Upper lobe of left lung (tissue), 6 donors: ENCODE results near the gene DPH7. TPM values are rescaled to one million over a fixed set of nuclear protein-coding genes. Genes with fewer than 3 reads are reported as not detected.
"Not testable (repeated sequence)": the region's sequence is repeated elsewhere in the genome, so short reads cannot be mapped to it uniquely, and the experiment has no call there.

Experiments
- ATAC-seq, 2 donors: fragments of 200-7000 bp; cut with Tn5 transposase; one replicate each; pipeline ENCODE4 v1.9.1; 2022; ENCODE audit warnings: mild to moderate bottlenecking in 2 of 2, moderate library complexity in 2 of 2; ENCODE audit not compliant: low FRiP score in 2 of 2
- DNase-seq, 2 donors: peaks; one replicate each; pipeline ENCODE4 v3.0.0-alpha.2; 2019 to 2020
- H3K27ac ChIP-seq, 4 donors: fragments of 200-600 bp; sonication (generic); one replicate each; pipeline ENCODE4 v1.5.1; 2016 to 2019
- H3K27me3 ChIP-seq, 4 donors: fragments of 200-600 bp; sonication (generic); one replicate each; pipeline ENCODE4 v1.5.1; 2017 to 2019
- H3K36me3 ChIP-seq, 4 donors: fragments of 200-600 bp; sonication (generic); one replicate each; pipeline ENCODE4 v1.5.1; 2016 to 2019
- H3K4me1 ChIP-seq, 4 donors: fragments of 200-600 bp; sonication (generic); one replicate each; pipeline ENCODE4 v1.5.1; 2018 to 2019
- H3K4me3 ChIP-seq, 4 donors: fragments of 200-600 bp; sonication (generic); one replicate each; pipeline ENCODE4 v1.5.1; 2017 to 2019; ENCODE audit warnings: mild to moderate bottlenecking in 2 of 4, moderate library complexity in 1 of 4
- H3K9me3 ChIP-seq, 4 donors: fragments of 200-600 bp; sonication (generic); one replicate each; pipeline ENCODE4 v1.5.1; 2018 to 2019
- CTCF ChIP-seq, 6 experiments: fragments of 450-650 bp in 4 of 6; fragments of 200-600 bp in 2 of 6; sonication (generic) in 2 of 6; IDR thresholded peaks; one replicate each; pipeline ENCODE4 v1.5.1; 2016 to 2019; ENCODE audit warnings: antibody characterized with exemption in 6 of 6
- EP300 ChIP-seq, 4 donors: sonication (generic); formaldehyde crosslinking; IDR thresholded peaks; one replicate each; pipeline ENCODE4 v1.5.1; 2017; ENCODE audit warnings: antibody characterized with exemption in 4 of 4, control low read depth in 2 of 4
- POLR2A ChIP-seq, 4 donors: fragments of 450-650 bp; IDR thresholded peaks; one replicate each; pipeline ENCODE4 v1.5.1; 2016 to 2017; ENCODE audit warnings: antibody characterized with exemption in 4 of 4, mild to moderate bottlenecking in 2 of 4
- POLR2AphosphoS5 ChIP-seq, 2 donors: sonication (generic); formaldehyde crosslinking; IDR thresholded peaks; one replicate each; pipeline ENCODE4 v1.5.1; 2017; ENCODE audit warnings: antibody characterized with exemption in 2 of 2
- WGBS, 2 donors: methylation state at CpG; one replicate each; pipeline ENCODE4 v1.1.5; 2017 to 2018; 5-methylcytosine and 5-hydroxymethylcytosine counted together
- total RNA-seq, 6 donors: library from RNA; depleted of rRNA in 4 of 6; stranded (reverse); fragments of >200 nt in 4 of 6; gene quantifications; one replicate each; pipeline versions ENCODE4 v1.1.0 to v1.2.1, GENCODE V29; 2016 to 2021
- donor health status: DM: no; HTN: no; CAD: no; lungs with moderate emphysema.
- donor health status: DM: no; HTN: yes; CAD: no; lungs with severe emphysema.

DPH7 gene
- total RNA-seq, 6 donors from 2014 or later, result 25.5 to 115 (median 42.4) TPM

- no peaks in the 10 kb centered on the region for H3K27me3 ChIP-seq
- H3K4me3 ChIP-seq, result no peak overlapping the region
- no peak for ATAC-seq
- no peak for DNase-seq
- no peak overlapping the region for H3K27ac ChIP-seq
- no peaks in the 10 kb centered on the region for H3K4me1 ChIP-seq
- no peaks in the 10 kb centered on the region for H3K9me3 ChIP-seq
- TF ChIP-seq EP300 (IDR thresholded peaks at IDR 0.05), result no peak
- no peak for TF ChIP-seq POLR2A (IDR thresholded peaks at IDR 0.05)
- TF ChIP-seq CTCF (IDR thresholded peaks at IDR 0.05), result no peak
- WGBS, 2 donors, result 97 to 100% methylated on average over 5 of the region's 5 CpGs
- H3K36me3 ChIP-seq, result peaks cover 7 to 35% (median 26%) of the 10 kb centered on the region in 4 donors
Observed at GRCh38 chr9:137569609-137570203, 9.0 kb downstream of the DPH7 start.

- not testable (repeated sequence) for H3K9me3 ChIP-seq, H3K4me1 ChIP-seq, ATAC-seq, DNase-seq, H3K27ac ChIP-seq, H3K27me3 ChIP-seq, H3K4me3 ChIP-seq
- H3K36me3 ChIP-seq, result peaks cover 7 to 35% (median 27%) of the 10 kb centered on the region in 4 donors
- 83 to 86% methylated on average over 5 of the region's 5 CpGs for WGBS, 2 donors
Observed at GRCh38 chr9:137568445-137568844, 10.3 kb downstream of the DPH7 start.

GRCh38 chr9:137564817-137565411 lies 13.8 kb downstream of the DPH7 start:
- H3K4me1 ChIP-seq, result no peaks in the 10 kb centered on the region
- H3K4me3 ChIP-seq, result no peak overlapping the region
- H3K27ac ChIP-seq, result no peak overlapping the region
- ATAC-seq (no peak), DNase-seq (no peak)
- no peaks in the 10 kb centered on the region for H3K27me3 ChIP-seq
- WGBS, 2 donors, result 79 to 85% methylated on average over 9 to 15 of the region's 18 CpGs
- peaks cover 8 to 49% (median 27%) of the 10 kb centered on the region in 4 donors for H3K36me3 ChIP-seq
- TF ChIP-seq POLR2AphosphoS5 (IDR thresholded peaks at IDR 0.05) (no peak), POLR2A (IDR thresholded peaks at IDR 0.05) (no peak), CTCF (IDR thresholded peaks at IDR 0.05) (no peak), EP300 (IDR thresholded peaks at IDR 0.05) (no peak)
- no peaks in the 10 kb centered on the region for H3K9me3 ChIP-seq

GRCh38 chr9:137564134-137564533 lies 14.6 kb downstream of the DPH7 start:
- no peak for TF ChIP-seq EP300 (IDR thresholded peaks at IDR 0.05)
- TF ChIP-seq CTCF (IDR thresholded peaks at IDR 0.05), result no peak
- no peak for TF ChIP-seq POLR2A (IDR thresholded peaks at IDR 0.05)
- no peak for TF ChIP-seq POLR2AphosphoS5 (IDR thresholded peaks at IDR 0.05)
- peaks cover 8 to 53% (median 30%) of the 10 kb centered on the region in 4 donors for H3K36me3 ChIP-seq
- no peaks in the 10 kb centered on the region for H3K4me1 ChIP-seq
- no peak overlapping the region for H3K4me3 ChIP-seq
- DNase-seq, result no peak
- no peaks in the 10 kb centered on the region for H3K27me3 ChIP-seq
- H3K27ac ChIP-seq, result no peak overlapping the region
- no peak for ATAC-seq
- no peaks in the 10 kb centered on the region for H3K9me3 ChIP-seq
- WGBS, 2 donors, result 90 to 97% methylated on average over 10 of the region's 10 CpGs

GRCh38 chr9:137558127-137558526 lies 20.6 kb downstream of the DPH7 start:
- H3K36me3 ChIP-seq, result peaks cover 0 to 73% (median 37%) of the 10 kb centered on the region in 4 donors
- 94 to 97% methylated on average over 4 of the region's 4 CpGs for WGBS, 2 donors

More at GRCh38 chr9:137558127-137558526, 20.6 kb downstream of the DPH7 start:
- no peak for TF ChIP-seq EP300 (IDR thresholded peaks at IDR 0.05)
- TF ChIP-seq CTCF (IDR thresholded peaks at IDR 0.05), result no peak
- TF ChIP-seq POLR2AphosphoS5 (IDR thresholded peaks at IDR 0.05), result no peak
- no peak for TF ChIP-seq POLR2A (IDR thresholded peaks at IDR 0.05)
- ATAC-seq (no peak), DNase-seq (no peak)
- H3K27me3 ChIP-seq, result no peaks in the 10 kb centered on the region
- H3K9me3 ChIP-seq, result no peaks in the 10 kb centered on the region
- H3K4me1 ChIP-seq, result no peaks in the 10 kb centered on the region
- no peak overlapping the region for H3K27ac ChIP-seq
- no peak overlapping the region for H3K4me3 ChIP-seq
